H1 (cell line): ENCODE data around the gene EBF3. TPM values are rescaled to one million over a fixed set of nuclear protein-coding genes. Genes with fewer than 3 reads are reported as not detected.

ENCODE experiments used
- CTCF ChIA-PET: fragments of 300-600 bp; sonication (Branson Sonifier 250); formaldehyde crosslinking; loops from one replicate; lab custom pipeline; 2021; ENCODE audit not compliant: partially characterized antibody; lab: Charles Lee
- POLR2A ChIA-PET: fragments of 300-600 bp; sonication (Branson Sonifier 250); formaldehyde crosslinking; loops from one replicate; lab custom pipeline; 2021; ENCODE audit warnings: inconsistent platforms; ENCODE audit not compliant: partially characterized antibody; lab: Charles Lee
- DNase-seq, 2 experiments: peaks; one replicate each; pipeline versions ENCODE4 v3.0.0 to v3.0.0-alpha.2; 2010 to 2022; ENCODE audit warnings: low spot score in 2 of 2, low read depth in 1 of 2, mixed read lengths in 1 of 2
- FAIRE-seq: peaks from 2 replicates; lab custom pipeline; 2011; peaks lifted over from hg19 to GRCh38; lab: Jason Lieb, UNC
- H2AFZ ChIP-seq: 2 replicates; pipeline ENCODE4 v1.8.1; 2012; ENCODE audit warnings: low read length, inconsistent platforms
- H2AK5ac ChIP-seq: 2 replicates; pipeline ENCODE4 v1.6.1; 2013; ENCODE audit warnings: low read depth, low read length
- H2BK120ac ChIP-seq: replicated peaks from 2 replicates; pipeline ENCODE3; 2013; ENCODE audit warnings: low read depth, low read length, inconsistent platforms
- H2BK12ac ChIP-seq: 2 replicates; pipeline ENCODE4 v1.6.1; 2013; ENCODE audit warnings: low read depth, low read length
- H2BK15ac ChIP-seq: 2 replicates; pipeline ENCODE4 v1.6.1; 2013; ENCODE audit warnings: low read length
- H2BK20ac ChIP-seq: 2 replicates; pipeline ENCODE4 v1.6.1; 2013; ENCODE audit warnings: low read length
- H2BK5ac ChIP-seq: 2 replicates; pipeline ENCODE4 v1.6.1; 2013; ENCODE audit warnings: low read depth, low read length
- H3K14ac ChIP-seq: 2 replicates; pipeline ENCODE4 v1.6.1; 2013; ENCODE audit warnings: inconsistent platforms; ENCODE audit not compliant: insufficient read length
- H3K18ac ChIP-seq: 2 replicates; pipeline ENCODE4 v1.6.1; 2013; ENCODE audit warnings: low read length; ENCODE audit errors: extremely low read depth
- H3K23ac ChIP-seq: 2 replicates; pipeline ENCODE4 v1.6.1; 2013; ENCODE audit warnings: inconsistent platforms; ENCODE audit not compliant: insufficient read length
- H3K23me2 ChIP-seq: 2 replicates; pipeline ENCODE4 v1.6.1; 2013; ENCODE audit warnings: low read depth, low read length
- H3K27ac ChIP-seq: 2 replicates; pipeline ENCODE4 v1.6.1; 2011; ENCODE audit warnings: low read depth, low read length, inconsistent platforms
- H3K27me3 ChIP-seq, 4 experiments: replicated peaks in 1 of 4; 1 replicate in 1 of 4; 2 replicates in 3 of 4; pipeline versions ENCODE4 v1.6.1 to v1.8.1; 2011 to 2013; ENCODE audit warnings: low read length in 3 of 4, mild to moderate bottlenecking in 3 of 4, inconsistent platforms in 2 of 4, mixed read lengths in 2 of 4, moderate library complexity in 1 of 4; ENCODE audit not compliant: control insufficient read depth in 3 of 4, insufficient read depth in 3 of 4; ENCODE audit errors: extremely low read depth in 1 of 4
- H3K36me3 ChIP-seq, 4 experiments: 2 replicates each; pipeline versions ENCODE4 v1.6.1 to v1.8.1; 2011 to 2013; ENCODE audit warnings: mild to moderate bottlenecking in 4 of 4, low read length in 3 of 4, moderate library complexity in 2 of 4, control low read depth in 1 of 4, inconsistent platforms in 1 of 4; ENCODE audit not compliant: insufficient read depth in 4 of 4, control insufficient read depth in 2 of 4
- H3K4ac ChIP-seq: replicated peaks from 2 replicates; pipeline ENCODE3; 2013; ENCODE audit warnings: low read length, low read depth, mixed read lengths, inconsistent platforms; ENCODE audit not compliant: insufficient read length
- H3K4me1 ChIP-seq, 4 experiments: replicated peaks in 1 of 4; 1 replicate in 1 of 4; 2 replicates in 3 of 4; pipeline versions ENCODE4 v1.6.1 to v1.8.1; 2011 to 2013; ENCODE audit warnings: low read length in 3 of 4, inconsistent platforms in 2 of 4, mixed read lengths in 1 of 4; ENCODE audit not compliant: insufficient read depth in 4 of 4, control insufficient read depth in 3 of 4
- H3K4me2 ChIP-seq, 2 experiments: 2 replicates each; pipeline versions ENCODE4 v1.6.1 to v1.8.1; 2011 to 2013; ENCODE audit warnings: low read depth in 2 of 2, low read length in 2 of 2, control low read depth in 1 of 2, inconsistent platforms in 1 of 2, mild to moderate bottlenecking in 1 of 2; ENCODE audit not compliant: insufficient read depth in 1 of 2
- H3K4me3 ChIP-seq, 4 experiments: fragments of 200-600, 300-600 bp in 1 of 4; sonication (generic), shearing (Covaris generic), sonication (Bioruptor Twin) in 1 of 4; 2 replicates each; pipeline versions ENCODE4 v1.5.1 to v1.8.1; 2011 to 2016; ENCODE audit warnings: low read length in 4 of 4, low read depth in 3 of 4, control low read depth in 2 of 4, inconsistent platforms in 2 of 4, mild to moderate bottlenecking in 2 of 4, mixed read lengths in 1 of 4, moderate library complexity in 1 of 4; ENCODE audit not compliant: insufficient read depth in 2 of 4; ENCODE audit errors: extremely low read depth in 1 of 4
- H3K56ac ChIP-seq: replicated peaks from 2 replicates; pipeline ENCODE3; 2013; ENCODE audit warnings: low read depth, mild to moderate bottlenecking, mixed read lengths, low read length, inconsistent platforms; ENCODE audit not compliant: insufficient read length
- H3K79me1 ChIP-seq: 2 replicates; pipeline ENCODE4 v1.6.1; 2013; ENCODE audit warnings: low read depth, low read length, control low read depth
- H3K79me2 ChIP-seq, 2 experiments: 2 replicates each; pipeline versions ENCODE4 v1.6.1 to v1.8.1; 2012 to 2013; ENCODE audit warnings: low read length in 2 of 2, mild to moderate bottlenecking in 2 of 2, inconsistent platforms in 1 of 2; ENCODE audit not compliant: insufficient read depth in 2 of 2, control insufficient read depth in 1 of 2
- H3K9ac ChIP-seq, 4 experiments: replicated peaks in 1 of 4; 1 replicate in 1 of 4; 2 replicates in 3 of 4; pipeline versions ENCODE4 v1.6.1 to v1.8.1; 2011 to 2013; ENCODE audit warnings: low read depth in 3 of 4, low read length in 3 of 4, control low read depth in 2 of 4, mild to moderate bottlenecking in 2 of 4, moderate library complexity in 2 of 4, inconsistent platforms in 1 of 4; ENCODE audit errors: extremely low read depth in 1 of 4
- H3K9me3 ChIP-seq, 2 experiments: 2 replicates each; pipeline versions ENCODE4 v1.6.1 to v1.8.1; 2012 to 2013; ENCODE audit warnings: mild to moderate bottlenecking in 2 of 2, moderate library complexity in 2 of 2, control low read depth in 1 of 2, inconsistent platforms in 1 of 2, low read depth in 1 of 2, low read length in 1 of 2, mixed read lengths in 1 of 2; ENCODE audit not compliant: insufficient read depth in 2 of 2
- H4K20me1 ChIP-seq, 2 experiments: replicated peaks in 1 of 2; 2 replicates each; pipeline versions ENCODE3 to v1.8.1; 2011 to 2013; ENCODE audit warnings: inconsistent platforms in 2 of 2, low read length in 2 of 2, mild to moderate bottlenecking in 1 of 2; ENCODE audit not compliant: insufficient read depth in 2 of 2, control insufficient read depth in 1 of 2
- H4K5ac ChIP-seq: 2 replicates; pipeline ENCODE4 v1.6.1; 2013; ENCODE audit warnings: low read length, low read depth, mixed read lengths, inconsistent platforms; ENCODE audit not compliant: insufficient read length
- H4K8ac ChIP-seq: 2 replicates; pipeline ENCODE4 v1.8.0; 2013; ENCODE audit warnings: mild to moderate bottlenecking, moderate library complexity, low read length, inconsistent platforms; ENCODE audit not compliant: insufficient read depth; ENCODE audit errors: extremely low read depth
- H4K91ac ChIP-seq: replicated peaks from 2 replicates; pipeline ENCODE3; 2013; ENCODE audit warnings: low read length, mixed read lengths, inconsistent platforms; ENCODE audit not compliant: insufficient read length
- BACH1 ChIP-seq: IDR thresholded peaks from 2 replicates; pipeline ENCODE4 v1.6.1; 2012; ENCODE audit warnings: low read length, improper control_type of control experiment
- KDM4A ChIP-seq: IDR thresholded peaks from one replicate; pipeline ENCODE4 v1.7.1; 2012; ENCODE audit warnings: low read depth, mild to moderate bottlenecking, moderate library complexity, low read length, inconsistent platforms; ENCODE audit not compliant: severe bottlenecking
- KDM5A ChIP-seq: fragments of 200-600 bp; IDR thresholded peaks from 2 replicates; pipeline ENCODE4 v1.7.1; 2012; ENCODE audit warnings: mild to moderate bottlenecking, low read length, inconsistent platforms, mixed read lengths
- NANOG ChIP-seq: IDR thresholded peaks from 2 replicates; pipeline ENCODE4 v1.6.1; 2011; ENCODE audit warnings: low read length, low read depth, mild to moderate bottlenecking, inconsistent platforms; ENCODE audit not compliant: insufficient read depth, poor library complexity, severe bottlenecking
- PHF8 ChIP-seq: fragments of 200-600 bp; sonication (generic); conservative IDR thresholded peaks from 2 replicates; pipeline ENCODE4 v1.7.1; 2012; ENCODE audit warnings: low read depth, mild to moderate bottlenecking, inconsistent platforms, low read length, moderate library complexity
- POU5F1 ChIP-seq: IDR thresholded peaks from 2 replicates; pipeline ENCODE4 v1.6.1; 2011; ENCODE audit warnings: low read depth, mild to moderate bottlenecking, low read length, moderate library complexity
- RFX5 ChIP-seq: IDR thresholded peaks from 2 replicates; pipeline ENCODE4 v1.6.1; 2011; ENCODE audit warnings: low read depth, low read length, improper control_type of control experiment, borderline replicate concordance
- SIN3A ChIP-seq, 2 experiments: IDR thresholded peaks in 1 of 2; conservative IDR thresholded peaks in 1 of 2; 2 replicates each; pipeline ENCODE4 v1.6.1; 2011 to 2012; ENCODE audit warnings: low read length in 2 of 2, improper control_type of control experiment in 1 of 2, low read depth in 1 of 2, mild to moderate bottlenecking in 1 of 2
- SP1 ChIP-seq: IDR thresholded peaks from 2 replicates; pipeline ENCODE4 v1.6.1; 2011; ENCODE audit warnings: low read depth, low read length
- TEAD4 ChIP-seq: IDR thresholded peaks from 2 replicates; pipeline ENCODE4 v1.6.1; 2012; ENCODE audit warnings: low read depth, low read length, inconsistent platforms, mixed read lengths
- WGBS, 2 experiments: shearing (Covaris generic) in 1 of 2; methylation state at CpG; one replicate each; pipeline versions ENCODE4 v1.1.6 to v1.1.7; 2013 to 2015; ENCODE audit warnings: low lambda C conversion rate in 2 of 2, mixed read lengths in 2 of 2, inconsistent platforms in 1 of 2, low coverage in 1 of 2, missing lambda C conversion rate in 1 of 2; ENCODE audit not compliant: insufficient replicate concordance in 2 of 2, insufficient coverage in 1 of 2, insufficient read length in 1 of 2; ENCODE audit errors: extremely low coverage in 1 of 2, missing lambda C conversion rate in 1 of 2; 5-methylcytosine and 5-hydroxymethylcytosine counted together
- polyA plus RNA-seq, 7 experiments: library from polyadenylated mRNA; depleted of rRNA in 3 of 7; stranded (reverse) in 5 of 7; unstranded in 2 of 7; fragments of >200 nt in 5 of 7; fragments of 200-250 nt in 2 of 7; gene quantifications; 1 replicate in 5 of 7; 2 replicates in 1 of 7; 4 replicates in 1 of 7; pipeline versions ENCODE4 v1.2.1 to v1.2.3, GENCODE V29; 2011 to 2013; ENCODE audit warnings: missing spikeins in 2 of 7, mixed read lengths in 2 of 7
- total RNA-seq: library from RNA; stranded (reverse); fragmentation: NEBNext Ultra II Directional; extraction: Animal tissue kit (Norgen Biotek cat#: 25700); gene quantifications from 2 replicates; pipeline ENCODE4 v1.2.1, GENCODE V29; 2021
- TF ChIP-seq, protein P1 (sequence below): IDR thresholded peaks from 2 replicates; pipeline ENCODE4 v1.6.1; 2011; ENCODE audit warnings: low read length, improper control_type of control experiment

EBF3 gene
- total and polyA plus RNA-seq, 2 of the 8 experiments (the other 6 are each of a cell fraction or from before 2014, with no cell fraction given) = 0.08 to 0.26 TPM

DNA sequence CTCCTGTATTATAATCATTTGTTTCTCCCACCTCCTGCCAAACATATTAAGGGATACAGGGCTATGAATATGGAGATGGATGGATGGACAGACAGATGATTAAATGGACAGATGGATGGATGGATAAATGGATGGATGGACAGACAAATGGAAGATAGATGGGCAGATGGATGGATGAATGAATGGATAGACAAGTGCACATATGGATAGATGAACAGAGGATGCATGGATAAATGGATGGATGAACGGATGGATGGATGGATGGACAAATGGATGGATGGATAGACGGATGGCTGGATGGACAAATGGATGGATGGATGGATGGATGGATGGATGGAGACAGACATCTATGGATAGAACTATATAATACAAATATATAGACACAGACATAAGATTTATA lies 59.8 kb downstream of the EBF3 start:
- Histone ChIP-seq H4K91ac (no peak overlapping the region), H3K14ac (no peak overlapping the region), H3K36me3 (no peaks in the 10 kb centered on the region), H2BK120ac (no peak overlapping the region), H2AFZ (no peak overlapping the region), H3K4me1 (peaks cover 5 to 26% (median 7%) of the 10 kb centered on the region in 4 experiments), H3K4ac (no peak overlapping the region), H3K79me2 (no peaks in the 10 kb centered on the region), H3K9ac (no peak overlapping the region), H4K8ac (no peak overlapping the region), H3K4me2 (no peak overlapping the region), H2BK5ac (no peak overlapping the region), H3K18ac (no peak overlapping the region), H3K27ac (no peak overlapping the region), H3K27me3 (peaks cover 0 to 3% (median 0%) of the 10 kb centered on the region in 4 experiments; a peak in 3 of 7 replicates), H3K4me3 (no peak overlapping the region), H4K20me1 (peaks cover 0 to 2% of the 10 kb centered on the region in 2 experiments), H2BK20ac (no peak overlapping the region), H2AK5ac (no peak overlapping the region), H3K23ac (no peak overlapping the region), H4K5ac (no peak overlapping the region), H3K9me3 (no peaks in the 10 kb centered on the region), H2BK12ac (no peak overlapping the region), H3K79me1 (no peaks in the 10 kb centered on the region), H3K56ac (no peak overlapping the region), H2BK15ac (no peak overlapping the region), H3K23me2 (peaks cover 2% of the 10 kb centered on the region; the same call in 1 of the 2 replicates)
- 90% methylated on average over 2 of the region's 2 CpGs; no CpG with 5 or more reads in 1 of the 2 experiments for WGBS, 2 experiments
- ChIA-PET POLR2A (no interaction called here), CTCF (no interaction called here)
- DNase-seq = no peak
- FAIRE-seq = no peak
- no peak for TF ChIP-seq SP1
- TF ChIP-seq POU5F1 = no peak
- TF ChIP-seq BACH1 = no peak
- no peak for TF ChIP-seq NANOG
- no peak for TF ChIP-seq KDM4A
- no peak for TF ChIP-seq SIN3A (conservative IDR thresholded peaks at IDR 0.05 in 1 of 2, IDR thresholded peaks at IDR 0.05 in 1 of 2; ENCODE audit: low read depth in 1 of 2, low read length in 2 of 2)
- TF ChIP-seq TEAD4 = no peak
- no peak for TF ChIP-seq KDM5A
- TF ChIP-seq, protein P1, sequence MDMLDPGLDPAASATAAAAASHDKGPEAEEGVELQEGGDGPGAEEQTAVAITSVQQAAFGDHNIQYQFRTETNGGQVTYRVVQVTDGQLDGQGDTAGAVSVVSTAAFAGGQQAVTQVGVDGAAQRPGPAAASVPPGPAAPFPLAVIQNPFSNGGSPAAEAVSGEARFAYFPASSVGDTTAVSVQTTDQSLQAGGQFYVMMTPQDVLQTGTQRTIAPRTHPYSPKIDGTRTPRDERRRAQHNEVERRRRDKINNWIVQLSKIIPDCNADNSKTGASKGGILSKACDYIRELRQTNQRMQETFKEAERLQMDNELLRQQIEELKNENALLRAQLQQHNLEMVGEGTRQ = no peak
- no peak for TF ChIP-seq PHF8
- no peak for TF ChIP-seq RFX5
- TF ChIP-seq, all 59 proteins: peak for 0
